Smooth muscle cell (in vitro differentiated cells): ENCODE results near the gene GAS2L1. TPM values are rescaled to one million over a fixed set of nuclear protein-coding genes. Genes with fewer than 3 reads are reported as not detected.

Experiments used
- DNase-seq: peaks from one replicate; lab custom pipeline; 2025; ENCODE audit not compliant: unreplicated experiment; lab: John Stamatoyannopoulos, UW
- H2AFZ ChIP-seq: fragments of 200-600 bp; sonication (generic); 2 replicates; pipeline ENCODE4 v1.6.0; 2016; ENCODE audit warnings: antibody characterized with exemption, low read depth, mild to moderate bottlenecking
- H3F3A ChIP-seq: fragments of 200-600 bp; sonication (generic); 2 replicates; pipeline ENCODE4 v1.6.0; 2017; ENCODE audit warnings: antibody characterized with exemption, low read depth
- H3K27ac ChIP-seq: fragments of 200-600 bp; sonication (generic); 2 replicates; pipeline ENCODE4 v1.5.1; 2016; ENCODE audit warnings: low read depth, mild to moderate bottlenecking
- H3K27me3 ChIP-seq: fragments of 200-600 bp; sonication (generic); 2 replicates; pipeline ENCODE4 v1.6.1; 2016; ENCODE audit warnings: low read depth, mild to moderate bottlenecking
- H3K36me3 ChIP-seq: fragments of 200-600 bp; sonication (generic); 2 replicates; pipeline ENCODE4 v1.5.1; 2016; ENCODE audit warnings: low read depth
- H3K4me1 ChIP-seq: fragments of 200-600 bp; sonication (generic); 2 replicates; pipeline ENCODE4 v1.5.1; 2016; ENCODE audit warnings: low read depth
- H3K4me2 ChIP-seq: fragments of 200-600 bp; sonication (generic); 2 replicates; pipeline ENCODE4 v1.6.0; 2016; ENCODE audit warnings: mild to moderate bottlenecking
- H3K4me3 ChIP-seq: fragments of 200-600 bp; sonication (generic); 2 replicates; pipeline ENCODE4 v1.5.1; 2016; ENCODE audit warnings: mild to moderate bottlenecking
- H3K79me2 ChIP-seq: fragments of 200-600 bp; sonication (generic); 2 replicates; pipeline ENCODE4 v1.6.0; 2016; ENCODE audit warnings: low read depth, mild to moderate bottlenecking
- H3K9ac ChIP-seq: fragments of 200-600 bp; sonication (generic); 2 replicates; pipeline ENCODE4 v1.6.0; 2016; ENCODE audit warnings: low read depth
- H3K9me3 ChIP-seq: fragments of 200-600 bp; sonication (generic); replicated peaks from 2 replicates; pipeline ENCODE4 v1.5.1; 2016; ENCODE audit warnings: low read depth
- H4K20me1 ChIP-seq: fragments of 200-600 bp; sonication (generic); 2 replicates; pipeline ENCODE4 v1.6.0; 2016; ENCODE audit warnings: low read depth
- CTCF ChIP-seq: fragments of 200-600 bp; sonication (generic); IDR thresholded peaks from 2 replicates; pipeline ENCODE4 v1.5.1; 2017; ENCODE audit warnings: borderline replicate concordance, mild to moderate bottlenecking, antibody characterized with exemption; ENCODE audit not compliant: insufficient read depth, poor library complexity, severe bottlenecking
- WGBS: methylation state at CpG from one replicate; pipeline ENCODE4 v1.1.7; 2016; ENCODE audit warnings: low lambda C conversion rate; 5-methylcytosine and 5-hydroxymethylcytosine counted together
- polyA plus RNA-seq: library from polyadenylated mRNA; unstranded; fragments of >200 nt; fragmentation: Nextera tagmentation; extraction: Ambion mirVana; gene quantifications from 2 replicates; pipeline ENCODE4 v1.2.1, GENCODE V29; 2016
- total RNA-seq: library from RNA; depleted of rRNA; stranded (reverse); fragments of >200 nt; gene quantifications from 2 replicates; pipeline ENCODE4 v1.2.3, GENCODE V29; 2014

Gene GAS2L1
- total and polyA plus RNA-seq, 2 experiments from 2014 or later: 7.8 to 31.7 TPM

- WGBS: 76% methylated on average over 46 of the region's 51 CpGs
Observed at GRCh38 chr22:29313576-29314466, 7.4 kb downstream of the GAS2L1 start.

GRCh38 chr22:29314537-29315285 is 8.3 kb downstream of the GAS2L1 start:
- H3K27me3 ChIP-seq: peaks cover 39% of the 10 kb centered on the region
- H3K27ac ChIP-seq: no peak overlapping the region
- no peaks in the 10 kb centered on the region for H3F3A ChIP-seq
- peaks cover 9% of the 10 kb centered on the region for H4K20me1 ChIP-seq
- no peak for TF ChIP-seq CTCF
- peak overlapping the region; percentile 38 for H3K4me3 ChIP-seq
- 11% methylated on average over 64 of the region's 69 CpGs for whole genome bisulfite sequencing
- peaks cover 2% of the 10 kb centered on the region for H3K4me1 ChIP-seq
- H3K36me3 ChIP-seq: no peaks in the 10 kb centered on the region
- no peaks in the 10 kb centered on the region for H3K79me2 ChIP-seq
- H3K4me2 ChIP-seq: peak overlapping the region; percentile 85
- DNase-seq: no peak
- H2AFZ ChIP-seq: no peak overlapping the region
- H3K9ac ChIP-seq: no peak overlapping the region
- H3K9me3 ChIP-seq: no peaks in the 10 kb centered on the region

More at GRCh38 chr22:29313576-29314466, 7.4 kb downstream of the GAS2L1 start:
- H4K20me1 ChIP-seq: peaks cover 9% of the 10 kb centered on the region
- peak overlapping the region; percentile 85 for H3K4me2 ChIP-seq
- H3K4me1 ChIP-seq: peaks cover 2% of the 10 kb centered on the region
- H3K4me3 ChIP-seq: no peak overlapping the region
- DNase-seq: no peak
- no peak overlapping the region for H3K27ac ChIP-seq
- no peaks in the 10 kb centered on the region for H3K36me3 ChIP-seq
- no peaks in the 10 kb centered on the region for H3F3A ChIP-seq
- no peak overlapping the region for H2AFZ ChIP-seq
- H3K79me2 ChIP-seq: no peaks in the 10 kb centered on the region
- no peak overlapping the region for H3K9ac ChIP-seq
- no peak for TF ChIP-seq CTCF
- H3K27me3 ChIP-seq: peaks cover 39% of the 10 kb centered on the region
- no peaks in the 10 kb centered on the region for H3K9me3 ChIP-seq

GRCh38 chr22:29315286-29316140 is 9.1 kb downstream of the GAS2L1 start, which contains the start of gene RASL10A:
TSS of gene RASL10A (minus strand) at chr22:29315697. CDS start at chr22:29315246, 451 bp downstream.
- Histone ChIP-seq H3K9me3 (no peaks in the 10 kb centered on the region), H3K36me3 (no peaks in the 10 kb centered on the region), H3F3A (no peaks in the 10 kb centered on the region), H3K4me2 (peak within 1 kb of the TSS; percentile 85), H4K20me1 (peaks cover 5% of the 10 kb centered on the region), H3K4me3 (peak within 1 kb of the TSS; percentile 38), H3K9ac (no peak within 1 kb of the TSS), H2AFZ (no peak within 1 kb of the TSS), H3K79me2 (no peaks in the 10 kb centered on the region), H3K27me3 (peaks cover 39% of the 10 kb centered on the region), H3K27ac (no peak within 1 kb of the TSS), H3K4me1 (peaks cover 2% of the 10 kb centered on the region)
- no peak for TF ChIP-seq CTCF
- DNase-seq: no peak
- 6% methylated on average over 49 of the region's 103 CpGs for WGBS
